Measurements from ENCODE around the gene ZNF181. TPM values are rescaled to one million over a fixed set of nuclear protein-coding genes. Genes with fewer than 3 reads are reported as not detected.

ZNF181 gene
- polyA plus RNA-seq, 4 donors: 20.7 to 28.3 (median 24.3) TPM

- DNase-seq (ENCODE audit: low read depth in 4 of 4, low spot score in 3 of 4): no peak
Measured at GRCh38 chr19:34744896-34745690, 11.1 kb downstream of the ZNF181 start.

GRCh38 chr19:34757441-34757840 lies 23.4 kb downstream of the ZNF181 start:
- no peak for DNase-seq (ENCODE audit: low read depth in 4 of 4, low spot score in 3 of 4)

GRCh38 chr19:34759218-34759917 lies 25.3 kb downstream of the ZNF181 start:
- no peak for DNase-seq (ENCODE audit: low read depth in 4 of 4, low spot score in 3 of 4)

GRCh38 chr19:34766386-34766785 lies 32.3 kb downstream of the ZNF181 start:
- no peak for DNase-seq (ENCODE audit: low read depth in 4 of 4, low spot score in 3 of 4)

GRCh38 chr19:34767951-34768350 lies 33.9 kb downstream of the ZNF181 start:
- DNase-seq (ENCODE audit: low read depth in 4 of 4, low spot score in 3 of 4): no peak

- peak; percentile 72 to 86 (median 82) for DNase-seq (ENCODE audit: low read depth in 4 of 4, low spot score in 3 of 4)
Measured at GRCh38 chr19:34772697-34773554, 38.9 kb downstream of the ZNF181 start, which contains the start of gene ZNF599. ZNF599 (minus strand) TSS chr19:34773215; CDS start chr19:34772841, 374 bp downstream.

- DNase-seq (ENCODE audit: low read depth in 4 of 4, low spot score in 3 of 4): no peak
Measured at GRCh38 chr19:34773555-34773864, 39.5 kb downstream of the ZNF181 start.

- no peak for DNase-seq (ENCODE audit: low read depth in 4 of 4, low spot score in 3 of 4)
Measured at GRCh38 chr19:34774857-34775256, 40.8 kb downstream of the ZNF181 start.

- no peak for DNase-seq (ENCODE audit: low read depth in 4 of 4, low spot score in 3 of 4)
Measured at GRCh38 chr19:34778342-34778741, 44.3 kb downstream of the ZNF181 start.

GRCh38 chr19:34779652-34780051 lies 45.6 kb downstream of the ZNF181 start:
- no peak for DNase-seq (ENCODE audit: low read depth in 4 of 4, low spot score in 3 of 4)

GRCh38 chr19:34786236-34786635 lies 52.2 kb downstream of the ZNF181 start:
- no peak for DNase-seq (ENCODE audit: low read depth in 4 of 4, low spot score in 3 of 4)

GRCh38 chr19:34787059-34787824 lies 53.2 kb downstream of the ZNF181 start:
- no peak for DNase-seq (ENCODE audit: low read depth in 4 of 4, low spot score in 3 of 4)

- DNase-seq (ENCODE audit: low read depth in 4 of 4, low spot score in 3 of 4): no peak
Measured at GRCh38 chr19:34788074-34788473, 54.0 kb downstream of the ZNF181 start.

GRCh38 chr19:34793565-34793964 lies 59.5 kb downstream of the ZNF181 start:
- DNase-seq (ENCODE audit: low read depth in 4 of 4, low spot score in 3 of 4): no peak

- no peak for DNase-seq (ENCODE audit: low read depth in 4 of 4, low spot score in 3 of 4)
Measured at GRCh38 chr19:34794066-34794960, 60.3 kb downstream of the ZNF181 start.

Data from left renal pelvis (tissue), 4 donors.